Activated naive CD8-positive, alpha-beta T cell (primary cell): ENCODE measurements around the gene SSC4D.
"Not testable (repeated sequence)": the region's sequence is repeated elsewhere in the genome, so short reads cannot be mapped to it uniquely, and the experiment has no call there.

Experiments used
- H3K27ac Mint-ChIP-seq: one replicate; pipeline ENCODE4 v1.8.0; 2021; ENCODE audit warnings: mixed read lengths
- H3K27me3 Mint-ChIP-seq: one replicate; pipeline ENCODE4 v1.8.0; 2021; ENCODE audit warnings: mixed read lengths
- H3K36me3 Mint-ChIP-seq: one replicate; pipeline ENCODE4 v1.8.0; 2021; ENCODE audit warnings: mixed read lengths
- H3K4me1 Mint-ChIP-seq: one replicate; pipeline ENCODE4 v1.8.0; 2021; ENCODE audit warnings: low read depth, mixed read lengths
- H3K4me3 Mint-ChIP-seq: one replicate; pipeline ENCODE4 v1.8.0; 2021; ENCODE audit warnings: mild to moderate bottlenecking, mixed read lengths
- H3K9me3 Mint-ChIP-seq: one replicate; pipeline ENCODE4 v1.8.0; 2021; ENCODE audit warnings: low read depth, mixed read lengths

SSC4D gene

GRCh38 chr7:76427635-76428034 lies 18.1 kb upstream of the SSC4D start:
- Mint-ChIP-seq H3K36me3 (peaks cover 4% of the 10 kb centered on the region), H3K4me3 (no peak overlapping the region), H3K9me3 (no peaks in the 10 kb centered on the region), H3K4me1 (peaks cover 2% of the 10 kb centered on the region), H3K27ac (no peak overlapping the region), H3K27me3 (no peaks in the 10 kb centered on the region)

- no peak overlapping the region for H3K27ac Mint-ChIP-seq
- no peaks in the 10 kb centered on the region for H3K9me3 Mint-ChIP-seq
- peaks cover 2% of the 10 kb centered on the region for H3K4me1 Mint-ChIP-seq
- no peaks in the 10 kb centered on the region for H3K27me3 Mint-ChIP-seq
- no peak overlapping the region for H3K4me3 Mint-ChIP-seq
- peaks cover 4% of the 10 kb centered on the region for H3K36me3 Mint-ChIP-seq
These were observed 16.7 kb upstream of the SSC4D start for GRCh38 chr7:76426246-76426645.

- not testable (repeated sequence) for H3K4me1 Mint-ChIP-seq, H3K4me3 Mint-ChIP-seq, H3K27me3 Mint-ChIP-seq, H3K36me3 Mint-ChIP-seq, H3K27ac Mint-ChIP-seq, H3K9me3 Mint-ChIP-seq
These were observed 16.1 kb upstream of the SSC4D start for GRCh38 chr7:76425558-76425957.

GRCh38 chr7:76425156-76425555 lies 15.7 kb upstream of the SSC4D start:
- H3K9me3 Mint-ChIP-seq = no peaks in the 10 kb centered on the region
- no peaks in the 10 kb centered on the region for H3K27me3 Mint-ChIP-seq
- H3K4me1 Mint-ChIP-seq = peaks cover 2% of the 10 kb centered on the region
- no peaks in the 10 kb centered on the region for H3K36me3 Mint-ChIP-seq
- no peak overlapping the region for H3K27ac Mint-ChIP-seq
- H3K4me3 Mint-ChIP-seq = no peak overlapping the region

GRCh38 chr7:76424413-76425111 lies 15.1 kb upstream of the SSC4D start, which contains the start of gene ZP3:
TSS of gene ZP3 (plus strand) at chr7:76424950. CDS start at chr7:76424965, 15 bp downstream.
- Mint-ChIP-seq H3K9me3 (no peaks in the 10 kb centered on the region), H3K4me3 (no peak within 1 kb of the TSS), H3K27me3 (no peaks in the 10 kb centered on the region), H3K4me1 (peaks cover 2% of the 10 kb centered on the region), H3K27ac (no peak within 1 kb of the TSS), H3K36me3 (no peaks in the 10 kb centered on the region)

- Mint-ChIP-seq H3K4me1 (peaks cover 2% of the 10 kb centered on the region), H3K4me3 (no peak overlapping the region), H3K9me3 (no peaks in the 10 kb centered on the region), H3K27me3 (no peaks in the 10 kb centered on the region), H3K36me3 (no peaks in the 10 kb centered on the region), H3K27ac (no peak overlapping the region)
These were observed 14.3 kb upstream of the SSC4D start for GRCh38 chr7:76423666-76424412.

GRCh38 chr7:76421097-76421496 lies 11.6 kb upstream of the SSC4D start:
- not testable (repeated sequence) for H3K27me3 Mint-ChIP-seq, H3K27ac Mint-ChIP-seq, H3K9me3 Mint-ChIP-seq, H3K36me3 Mint-ChIP-seq, H3K4me3 Mint-ChIP-seq, H3K4me1 Mint-ChIP-seq

GRCh38 chr7:76417654-76418310 lies 8.3 kb upstream of the SSC4D start:
- H3K4me3 Mint-ChIP-seq, H3K9me3 Mint-ChIP-seq, H3K27ac Mint-ChIP-seq, H3K36me3 Mint-ChIP-seq, H3K4me1 Mint-ChIP-seq, H3K27me3 Mint-ChIP-seq: not testable (repeated sequence)

GRCh38 chr7:76412249-76412648 lies 2.8 kb upstream of the SSC4D start:
- Mint-ChIP-seq H3K36me3 (no peaks in the 10 kb centered on the region), H3K27ac (no peak overlapping the region), H3K4me1 (no peaks in the 10 kb centered on the region), H3K27me3 (no peaks in the 10 kb centered on the region), H3K9me3 (no peaks in the 10 kb centered on the region), H3K4me3 (no peak overlapping the region)

- Mint-ChIP-seq H3K9me3 (no peaks in the 10 kb centered on the region), H3K27ac (no peak overlapping the region), H3K27me3 (no peaks in the 10 kb centered on the region), H3K4me1 (no peaks in the 10 kb centered on the region), H3K36me3 (no peaks in the 10 kb centered on the region), H3K4me3 (no peak overlapping the region)
These were observed 2.1 kb upstream of the SSC4D start for GRCh38 chr7:76411626-76412025.

- Mint-ChIP-seq H3K4me1 (peaks cover 4% of the 10 kb centered on the region), H3K36me3 (no peaks in the 10 kb centered on the region), H3K4me3 (no peak overlapping the region), H3K27me3 (no peaks in the 10 kb centered on the region), H3K27ac (no peak overlapping the region), H3K9me3 (no peaks in the 10 kb centered on the region)
These were observed 1.4 kb downstream of the SSC4D start for GRCh38 chr7:76408121-76408560.

GRCh38 chr7:76407718-76408117 lies 1.8 kb downstream of the SSC4D start:
- H3K4me3 Mint-ChIP-seq = no peak overlapping the region
- H3K27me3 Mint-ChIP-seq = no peaks in the 10 kb centered on the region
- no peaks in the 10 kb centered on the region for H3K36me3 Mint-ChIP-seq
- H3K27ac Mint-ChIP-seq = no peak overlapping the region
- H3K4me1 Mint-ChIP-seq = peaks cover 4% of the 10 kb centered on the region
- no peaks in the 10 kb centered on the region for H3K9me3 Mint-ChIP-seq

GRCh38 chr7:76405738-76406137 lies 3.8 kb downstream of the SSC4D start:
- Mint-ChIP-seq H3K27ac (no peak overlapping the region), H3K9me3 (no peaks in the 10 kb centered on the region), H3K4me1 (peaks cover 6% of the 10 kb centered on the region), H3K27me3 (no peaks in the 10 kb centered on the region), H3K4me3 (no peak overlapping the region), H3K36me3 (no peaks in the 10 kb centered on the region)

- Mint-ChIP-seq H3K4me1 (peaks cover 6% of the 10 kb centered on the region), H3K4me3 (no peak overlapping the region), H3K9me3 (no peaks in the 10 kb centered on the region), H3K27me3 (no peaks in the 10 kb centered on the region), H3K36me3 (no peaks in the 10 kb centered on the region), H3K27ac (no peak overlapping the region)
These were observed 5.6 kb downstream of the SSC4D start for GRCh38 chr7:76403780-76404494.

GRCh38 chr7:76403097-76403496 lies 6.4 kb downstream of the SSC4D start:
- peaks cover 10% of the 10 kb centered on the region for H3K4me1 Mint-ChIP-seq
- not testable (repeated sequence) for H3K9me3 Mint-ChIP-seq, H3K27me3 Mint-ChIP-seq, H3K36me3 Mint-ChIP-seq, H3K27ac Mint-ChIP-seq, H3K4me3 Mint-ChIP-seq
